D721Med (cell line): Measurements from ENCODE around the gene WIZ.

Source experiments
- DNase-seq: peaks from one replicate; pipeline ENCODE4 v3.0.0; 2011; ENCODE audit warnings: low spot score; ENCODE audit not compliant: insufficient read length
- FAIRE-seq: peaks from 2 replicates; lab custom pipeline; 2011; peaks lifted over from hg19 to GRCh38; lab: Jason Lieb, UNC
- TF ChIP-seq, protein P1 (sequence below): IDR thresholded peaks from 2 replicates; pipeline ENCODE4 v1.5.1; 2012; ENCODE audit warnings: mild to moderate bottlenecking, control low read depth; ENCODE audit not compliant: insufficient read depth; ENCODE audit errors: missing control alignments

WIZ gene

GRCh38 chr19:15442142-15442920 is 7.4 kb downstream of the WIZ start:
- no peak for FAIRE-seq
- TF ChIP-seq, protein P1, sequence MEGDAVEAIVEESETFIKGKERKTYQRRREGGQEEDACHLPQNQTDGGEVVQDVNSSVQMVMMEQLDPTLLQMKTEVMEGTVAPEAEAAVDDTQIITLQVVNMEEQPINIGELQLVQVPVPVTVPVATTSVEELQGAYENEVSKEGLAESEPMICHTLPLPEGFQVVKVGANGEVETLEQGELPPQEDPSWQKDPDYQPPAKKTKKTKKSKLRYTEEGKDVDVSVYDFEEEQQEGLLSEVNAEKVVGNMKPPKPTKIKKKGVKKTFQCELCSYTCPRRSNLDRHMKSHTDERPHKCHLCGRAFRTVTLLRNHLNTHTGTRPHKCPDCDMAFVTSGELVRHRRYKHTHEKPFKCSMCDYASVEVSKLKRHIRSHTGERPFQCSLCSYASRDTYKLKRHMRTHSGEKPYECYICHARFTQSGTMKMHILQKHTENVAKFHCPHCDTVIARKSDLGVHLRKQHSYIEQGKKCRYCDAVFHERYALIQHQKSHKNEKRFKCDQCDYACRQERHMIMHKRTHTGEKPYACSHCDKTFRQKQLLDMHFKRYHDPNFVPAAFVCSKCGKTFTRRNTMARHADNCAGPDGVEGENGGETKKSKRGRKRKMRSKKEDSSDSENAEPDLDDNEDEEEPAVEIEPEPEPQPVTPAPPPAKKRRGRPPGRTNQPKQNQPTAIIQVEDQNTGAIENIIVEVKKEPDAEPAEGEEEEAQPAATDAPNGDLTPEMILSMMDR: no peak

DNA sequence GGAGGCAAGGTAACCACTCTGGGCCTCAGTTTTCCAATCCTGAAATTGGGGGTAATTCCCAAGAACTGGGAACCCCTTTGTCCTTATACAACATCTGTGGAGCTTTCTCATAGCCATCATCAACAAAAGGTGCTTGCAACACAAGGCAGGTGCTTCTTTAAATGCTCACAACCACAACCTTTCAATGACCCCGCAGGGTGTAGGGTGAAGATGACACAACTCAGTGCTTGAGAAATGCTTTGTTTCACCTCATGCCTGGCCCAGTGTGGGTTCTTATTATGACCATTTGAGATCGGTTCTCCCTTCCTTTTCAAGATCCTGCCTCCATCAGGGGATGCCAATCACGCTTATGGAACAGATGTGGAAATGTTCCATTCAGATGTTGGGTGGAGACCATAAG is 8.4 kb downstream of the WIZ start:
- TF ChIP-seq, protein P1: no peak
- FAIRE-seq (no peak), DNase-seq (no peak)

More at GRCh38 chr19:15442142-15442920, 7.4 kb downstream of the WIZ start:
- DNase-seq: no peak

- DNase-seq (no peak), FAIRE-seq (no peak)
- TF ChIP-seq, protein P1: no peak
Measured at GRCh38 chr19:15439821-15440641, 9.7 kb downstream of the WIZ start.

GRCh38 chr19:15439078-15439799 is 10.5 kb downstream of the WIZ start:
- FAIRE-seq (no peak), DNase-seq (no peak)
- TF ChIP-seq, protein P1: no peak

- DNase-seq (no peak), FAIRE-seq (no peak)
- TF ChIP-seq, protein P1: no peak
Measured at GRCh38 chr19:15438577-15438976, 11.2 kb downstream of the WIZ start.

GRCh38 chr19:15438124-15438496 is 11.6 kb downstream of the WIZ start:
- TF ChIP-seq, protein P1: no peak
- FAIRE-seq (no peak), DNase-seq (no peak)
